Activated CD8-positive, alpha-beta memory T cell treated with anti-CD3 and anti-CD28 coated beads for 1 hour (primary cell): ENCODE measurements around the gene MEG3.

Experiments
- DNase-seq, 2 donors: peaks; one replicate each; pipeline ENCODE4 v3.0.0-alpha.2; 2020; ENCODE audit warnings: low read depth in 1 of 2; ENCODE audit errors: extremely low read depth in 1 of 2

MEG3 gene

DNA sequence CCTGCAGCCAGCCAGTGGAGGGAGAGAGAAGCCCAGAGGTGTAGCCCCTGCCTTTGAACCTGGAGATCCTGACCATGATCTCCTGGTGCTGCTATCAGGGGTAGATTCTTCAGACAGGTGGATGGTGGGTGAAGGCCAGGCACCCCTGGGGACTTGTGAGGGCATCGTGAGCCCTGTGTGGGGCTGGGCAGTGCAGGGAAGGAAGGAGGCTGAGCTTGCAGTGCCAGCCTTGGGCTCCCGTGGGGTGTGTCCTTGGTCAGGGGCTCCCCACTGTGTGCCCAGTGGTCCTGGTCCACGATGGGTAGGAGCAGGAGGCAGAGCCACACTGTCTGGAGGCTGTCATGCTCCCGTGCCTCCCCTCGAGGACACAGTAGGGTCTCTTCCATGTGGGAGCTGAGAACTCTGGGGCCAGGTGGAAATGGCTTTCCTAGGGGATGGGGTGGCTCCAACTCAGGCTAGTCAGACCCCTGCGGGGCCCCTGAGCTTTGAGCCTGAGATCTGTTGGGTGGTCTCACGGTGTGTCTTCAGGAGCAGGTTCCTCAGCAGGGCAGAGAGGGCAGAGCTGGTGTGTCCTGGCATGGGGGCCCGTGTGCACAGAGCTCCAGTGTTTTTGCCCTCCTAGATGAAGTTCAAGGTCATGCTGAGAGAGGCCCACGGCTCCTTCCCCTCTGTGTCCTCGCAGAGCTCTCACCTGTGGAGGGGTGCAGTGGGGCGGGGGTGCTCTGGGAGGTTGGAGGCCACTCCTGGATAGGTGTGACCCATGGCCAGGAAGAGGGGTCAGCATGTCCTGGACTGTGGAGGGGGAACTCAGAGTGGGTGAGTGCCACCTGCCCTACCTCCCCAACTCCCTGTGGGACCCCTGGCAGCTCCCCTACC lies 52.6 kb downstream of the MEG3 start:
- DNase-seq = no peak

DNA sequence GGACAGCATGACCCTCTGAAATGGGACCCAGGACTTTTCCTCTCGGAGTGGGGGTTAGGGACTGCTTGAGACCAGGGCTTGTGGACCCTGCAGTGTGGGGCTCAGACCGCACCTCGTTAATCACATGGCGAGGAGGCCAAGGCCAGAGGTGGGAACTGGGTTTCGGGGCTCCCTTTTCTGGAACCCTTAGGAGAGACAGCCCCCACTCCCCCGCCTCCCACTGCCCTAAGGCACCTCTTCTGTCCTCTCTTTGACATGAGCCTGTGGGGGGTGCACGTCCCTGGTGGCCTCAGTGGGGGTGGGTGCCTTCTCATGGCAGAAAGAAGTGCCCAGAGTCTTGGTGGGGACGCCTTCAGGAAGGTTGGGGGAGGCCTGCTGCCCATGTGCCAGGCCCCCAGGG lies 53.3 kb downstream of the MEG3 start:
- DNase-seq = no peak

DNA sequence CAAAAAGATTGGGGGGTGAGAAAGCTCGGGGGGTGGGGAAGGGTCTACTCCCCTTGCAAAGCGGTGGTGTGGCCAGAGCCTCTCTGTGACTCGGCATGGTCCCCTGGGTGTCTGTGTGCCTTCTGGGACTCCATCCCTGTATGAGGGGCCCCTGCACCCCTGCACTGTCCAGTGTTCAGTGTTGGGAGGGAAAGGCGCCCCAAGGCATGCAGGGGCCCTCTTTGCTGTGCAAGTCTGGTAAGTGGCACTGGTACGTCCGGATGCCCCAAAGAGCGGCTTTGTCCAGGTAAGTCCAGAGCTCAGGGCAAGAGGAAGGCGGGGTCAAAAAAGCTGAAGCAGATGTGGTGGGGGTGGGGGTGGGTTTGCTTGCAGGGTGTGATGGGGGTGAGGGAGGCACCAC lies 53.9 kb downstream of the MEG3 start:
- DNase-seq = no peak

DNA sequence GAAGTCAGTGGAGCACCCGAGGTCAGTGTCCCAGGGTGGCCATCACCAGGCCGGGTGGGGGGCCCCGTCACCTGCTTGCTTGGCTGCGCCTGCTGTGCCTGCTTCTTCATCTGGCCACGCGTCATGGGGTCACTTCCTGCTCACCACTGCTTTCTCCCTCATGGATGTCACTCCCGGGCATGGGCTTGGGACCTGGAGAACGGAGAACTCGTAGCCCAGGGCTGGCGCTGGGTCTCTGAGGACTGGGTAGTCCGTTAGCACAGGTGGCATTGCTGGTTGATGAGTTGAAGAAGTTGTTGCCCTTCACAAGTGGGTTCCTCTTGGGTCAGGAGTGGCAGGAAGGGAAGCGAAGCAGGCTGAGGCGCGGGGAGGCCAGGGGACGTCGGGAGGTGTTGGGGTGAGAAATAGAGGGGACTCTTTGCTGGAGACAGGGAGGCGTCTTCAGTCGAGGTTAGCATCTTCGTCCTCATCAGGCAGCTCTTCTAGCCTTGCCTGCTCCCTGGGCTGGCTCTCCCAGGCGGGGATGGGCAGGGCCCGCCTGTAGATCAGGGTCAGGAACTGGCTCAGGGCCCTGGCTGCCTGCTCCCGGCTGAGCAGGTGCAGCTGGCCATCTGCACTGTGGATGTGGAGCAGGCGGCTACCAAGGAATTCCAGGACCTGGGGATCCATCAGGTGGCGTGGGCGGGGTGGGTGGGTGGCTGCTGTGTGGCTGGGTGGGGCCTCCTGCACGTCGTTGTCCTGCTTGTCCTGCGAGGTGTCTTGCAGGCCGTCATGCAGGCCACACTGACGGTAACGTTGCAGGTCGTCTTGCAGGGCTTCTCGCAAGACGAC lies 54.6 kb downstream of the MEG3 start:
- DNase-seq = no peak

DNA sequence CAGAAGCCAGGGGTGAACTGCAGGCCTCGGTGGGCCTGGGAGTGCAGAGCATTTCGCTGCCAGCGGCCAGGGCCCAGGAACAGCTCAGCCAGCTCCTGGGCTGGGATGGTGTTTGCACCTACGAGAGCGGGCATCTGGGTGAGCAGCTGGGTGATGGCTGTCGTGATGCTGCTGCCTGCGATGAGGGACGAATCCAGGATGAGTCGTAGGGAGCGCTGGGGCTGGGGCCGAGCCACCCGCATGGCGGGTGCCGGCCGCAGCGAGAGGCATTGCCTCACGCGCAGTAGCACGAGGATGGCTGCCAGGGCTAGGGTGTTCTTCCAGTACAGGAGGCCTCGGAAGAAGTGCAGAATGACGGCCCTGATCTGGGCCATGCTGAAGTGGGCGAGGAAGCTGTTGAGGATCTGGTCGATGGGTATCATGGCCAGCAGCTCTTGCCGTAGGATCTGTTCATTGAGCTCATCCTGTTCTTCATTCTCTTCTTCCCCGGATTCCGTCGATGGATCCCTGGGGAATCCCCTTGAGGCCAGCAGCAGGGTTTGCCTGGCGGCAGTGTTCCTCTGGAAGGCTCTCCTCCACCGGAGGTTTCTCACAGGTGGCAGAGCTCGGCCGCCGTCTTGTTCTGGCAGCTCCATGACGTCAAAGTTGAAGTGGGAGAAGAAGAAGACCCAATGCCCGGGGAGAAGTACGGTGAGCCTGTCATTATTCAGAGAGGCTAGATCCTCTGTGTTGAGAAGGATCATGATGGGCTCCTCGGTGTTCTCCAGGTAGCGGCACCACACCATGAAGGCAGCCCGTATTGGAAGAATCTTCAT lies 55.5 kb downstream of the MEG3 start:
- no peak for DNase-seq

- no peak for DNase-seq
These were observed 56.4 kb downstream of the MEG3 start for GRCh38 chr14:100882026-100882967.

DNA sequence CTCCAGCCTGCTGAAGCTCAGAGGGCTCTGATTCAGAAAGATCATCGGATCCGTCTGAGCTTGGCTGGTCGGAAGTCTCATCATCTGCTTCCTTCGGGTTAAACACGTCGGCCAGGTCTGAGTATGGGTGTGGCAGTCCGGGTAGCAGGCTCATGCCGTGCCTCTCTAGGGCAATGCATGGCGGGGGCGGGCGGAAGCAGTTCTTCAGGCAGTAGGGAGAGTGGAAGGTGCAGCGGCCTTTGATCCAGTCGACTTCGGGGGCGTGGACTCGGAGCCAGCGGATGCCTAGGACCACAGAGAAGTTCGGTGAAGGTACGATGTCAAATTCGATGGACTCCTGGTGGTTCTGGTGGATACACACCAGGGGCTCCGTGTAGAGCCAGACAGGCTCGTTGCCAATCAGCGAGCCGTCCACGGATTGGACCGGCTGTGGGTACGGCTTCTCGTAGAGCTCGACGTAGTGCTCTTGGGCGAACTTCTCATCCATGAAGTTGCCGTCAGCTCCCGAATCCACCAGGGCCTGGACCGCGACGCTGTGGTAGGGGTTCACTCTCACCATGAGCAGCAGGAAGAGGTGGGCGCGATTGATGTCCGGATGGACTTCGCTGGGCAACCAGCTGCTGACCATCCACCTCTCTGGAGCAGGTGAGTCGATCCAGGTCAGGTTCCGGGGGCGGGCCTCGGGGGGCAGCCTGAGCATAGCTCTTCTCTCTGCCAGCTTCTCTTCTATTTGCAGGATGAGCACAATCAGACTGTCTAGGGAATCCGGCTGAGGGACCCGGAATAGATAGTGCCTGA lies 57.3 kb downstream of the MEG3 start:
- DNase-seq = no peak

DNA sequence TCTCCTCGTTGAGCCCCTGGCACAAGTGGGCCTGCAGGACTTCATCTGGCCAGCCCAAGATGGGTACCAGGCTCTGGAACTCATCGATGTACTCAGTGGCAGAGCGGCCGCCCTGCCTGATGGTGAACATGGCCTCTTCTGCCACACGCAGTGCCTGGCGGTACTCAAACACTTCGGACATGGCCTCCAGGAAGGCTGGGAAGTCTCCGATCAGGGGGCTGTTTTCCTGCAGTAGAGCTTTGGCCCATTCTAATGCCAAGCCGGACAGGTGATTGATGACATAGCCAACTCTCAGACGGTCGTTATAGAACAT lies 57.8 kb downstream of the MEG3 start:
- no peak for DNase-seq

DNA sequence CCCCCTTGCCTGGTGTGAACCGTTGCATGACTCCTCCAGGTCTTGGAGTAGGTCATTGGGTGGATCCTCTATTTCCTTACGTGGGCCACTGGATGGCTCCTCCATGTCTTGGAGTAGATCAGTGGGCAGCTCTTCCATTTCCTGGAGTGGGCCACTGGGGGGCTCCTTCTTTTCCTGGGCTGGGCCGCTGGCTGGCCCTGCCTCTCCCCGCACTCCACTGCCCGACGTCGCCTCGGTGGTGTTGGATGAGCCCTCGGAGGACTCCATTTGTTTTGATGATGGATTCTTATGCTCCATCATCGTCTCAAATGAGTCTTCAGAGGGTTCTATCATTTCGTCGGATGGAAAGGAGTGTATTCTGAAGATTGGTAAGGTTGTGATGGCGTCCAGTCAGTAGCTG lies 58.5 kb downstream of the MEG3 start:
- no peak for DNase-seq

DNA sequence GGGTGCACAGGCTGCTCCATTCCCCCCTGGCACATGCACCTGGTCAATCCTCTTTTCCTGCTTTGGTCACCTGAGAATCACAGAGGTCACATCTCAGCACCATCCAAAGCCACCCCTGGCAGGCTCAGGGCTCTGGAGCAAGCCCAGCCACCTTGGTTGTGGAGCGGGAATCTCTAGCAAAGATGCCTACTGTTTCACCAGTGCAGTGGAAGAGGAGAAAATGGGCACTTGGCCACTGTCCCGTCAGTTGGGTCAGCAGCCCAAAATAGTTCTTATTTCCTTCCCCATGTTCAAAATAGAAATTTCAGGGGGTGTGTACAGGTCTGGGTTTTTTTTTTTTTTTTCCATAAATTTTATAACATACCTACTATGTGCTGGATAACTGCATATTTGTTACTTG lies 59.3 kb downstream of the MEG3 start:
- no peak for DNase-seq

DNA sequence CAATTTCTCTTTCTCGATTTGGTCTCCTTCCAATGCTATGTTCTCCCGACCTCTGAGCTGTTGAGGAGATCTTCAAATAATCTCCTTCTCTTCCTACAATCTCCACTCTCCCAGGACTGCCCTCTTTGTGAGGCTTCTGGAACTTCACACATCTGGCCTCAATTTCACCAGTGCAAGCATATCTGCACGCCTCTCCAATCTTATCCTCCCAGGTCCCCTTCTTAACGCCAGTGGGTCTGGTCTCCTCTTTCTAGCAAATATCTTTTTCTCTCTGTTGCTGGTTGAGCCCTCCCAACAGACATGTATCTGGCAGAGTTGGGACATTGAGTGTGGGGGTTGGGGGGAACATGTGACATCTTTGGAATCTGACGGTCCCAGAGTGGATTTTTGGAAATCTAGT lies 59.7 kb downstream of the MEG3 start:
- no peak for DNase-seq

DNA sequence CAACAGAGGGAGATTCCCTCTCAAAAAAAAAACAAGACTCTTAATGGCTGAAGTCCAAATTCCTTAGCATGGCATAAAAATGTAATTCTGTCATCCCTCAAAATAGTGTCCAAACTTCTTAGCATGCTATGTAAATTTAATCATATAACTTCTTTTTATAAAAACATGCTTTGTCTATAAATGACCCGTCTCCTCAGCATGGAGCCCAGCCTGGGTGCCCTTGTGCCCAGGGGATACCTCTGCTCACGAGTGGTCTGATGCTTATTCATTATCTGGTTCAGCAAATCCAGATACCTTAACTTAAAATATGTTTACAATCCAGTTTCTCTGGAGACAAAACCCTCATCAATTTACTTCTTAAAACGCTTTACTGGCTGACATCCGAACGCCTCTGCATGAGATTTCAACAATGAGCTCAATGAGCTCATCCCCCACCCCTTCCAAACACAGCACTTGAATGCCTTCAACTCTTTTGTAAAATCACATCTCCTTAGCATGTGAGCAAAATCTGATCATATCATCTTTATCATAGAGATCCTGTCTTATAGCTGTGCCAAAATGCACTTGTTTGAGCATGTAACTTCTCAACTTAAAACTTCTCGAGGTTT lies 61.9 kb downstream of the MEG3 start:
- no peak for DNase-seq

DNA sequence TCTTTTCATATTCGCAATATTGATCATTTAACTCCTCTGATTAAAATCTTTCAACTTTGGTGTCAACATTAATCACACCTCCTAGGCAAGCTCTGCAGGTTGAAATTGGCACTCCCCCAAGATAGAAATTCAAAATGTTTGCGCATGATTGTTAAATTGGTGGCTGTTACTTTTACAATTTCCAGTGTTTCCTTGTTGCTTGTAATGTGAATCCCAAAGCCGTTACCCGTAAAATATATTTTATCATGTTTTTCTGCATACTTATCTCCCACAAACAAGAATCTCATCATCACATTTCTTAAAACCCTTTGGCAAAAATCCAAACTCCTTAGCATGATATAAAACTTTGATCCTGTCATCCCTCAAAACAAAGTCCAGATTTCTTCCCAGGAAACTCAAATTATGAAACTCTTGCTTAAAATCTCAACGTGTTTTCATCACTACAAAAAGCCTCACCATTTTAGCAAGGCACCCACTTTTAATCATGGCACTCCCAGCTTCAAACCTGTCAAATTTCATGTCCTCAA lies 62.9 kb downstream of the MEG3 start:
- no peak for DNase-seq

GRCh38 chr14:100889641-100890040 lies 63.7 kb downstream of the MEG3 start:
- DNase-seq = no peak

- no peak for DNase-seq
These were observed 64.3 kb downstream of the MEG3 start for GRCh38 chr14:100890061-100890850.

- DNase-seq = no peak
These were observed 65.1 kb downstream of the MEG3 start for GRCh38 chr14:100891051-100891450.

- DNase-seq = no peak
These were observed 65.9 kb downstream of the MEG3 start for GRCh38 chr14:100891501-100892445.
